HG03521 (cell line): ENCODE data around the gene PDLIM4.

Experiments
- ATAC-seq: cut with Tn5 transposase; IDR thresholded peaks from one replicate; pipeline ENCODE4 v1.9.1; 2021; ENCODE audit warnings: mild to moderate bottlenecking, moderate library complexity; ENCODE audit not compliant: unreplicated experiment

PDLIM4 gene

DNA sequence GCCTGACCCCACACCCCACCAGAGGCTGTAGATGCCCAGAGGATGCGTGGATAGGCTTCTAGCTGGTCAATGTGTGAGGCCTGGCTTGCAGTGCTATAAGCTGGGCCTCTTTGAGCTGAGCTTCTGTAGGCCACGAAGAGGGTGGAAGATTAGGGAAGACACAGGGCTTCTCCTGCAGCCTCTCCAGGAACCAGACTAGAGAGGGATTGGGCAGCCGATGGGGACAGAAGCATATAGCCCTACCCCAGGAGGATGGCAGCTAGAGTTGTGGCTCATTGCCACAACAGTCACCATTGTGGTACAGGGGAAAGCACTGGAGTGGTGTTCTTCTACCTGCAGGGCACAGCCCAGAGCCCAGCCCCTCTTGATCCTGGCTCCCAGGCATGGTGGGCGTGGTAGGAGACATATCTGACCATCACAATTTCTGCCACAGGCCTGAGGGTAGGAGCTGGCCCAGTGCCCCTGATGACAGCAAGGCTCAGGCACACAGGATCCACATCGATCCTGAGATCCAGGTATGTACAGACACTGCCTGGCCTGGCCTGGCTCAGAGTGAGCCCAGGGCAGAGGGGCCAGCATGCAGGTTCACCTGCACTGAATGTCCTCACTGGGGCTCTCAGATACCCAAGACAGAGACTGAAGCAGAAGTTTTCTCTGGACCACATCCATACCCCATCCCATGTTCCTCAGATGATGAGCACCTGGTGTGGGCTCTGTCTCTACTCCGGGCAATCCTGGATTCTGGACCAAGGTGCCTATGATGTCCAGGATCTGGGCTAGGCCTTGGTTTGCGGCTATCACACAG is 8.7 kb downstream of the PDLIM4 start:
- ATAC-seq, result no peak

DNA sequence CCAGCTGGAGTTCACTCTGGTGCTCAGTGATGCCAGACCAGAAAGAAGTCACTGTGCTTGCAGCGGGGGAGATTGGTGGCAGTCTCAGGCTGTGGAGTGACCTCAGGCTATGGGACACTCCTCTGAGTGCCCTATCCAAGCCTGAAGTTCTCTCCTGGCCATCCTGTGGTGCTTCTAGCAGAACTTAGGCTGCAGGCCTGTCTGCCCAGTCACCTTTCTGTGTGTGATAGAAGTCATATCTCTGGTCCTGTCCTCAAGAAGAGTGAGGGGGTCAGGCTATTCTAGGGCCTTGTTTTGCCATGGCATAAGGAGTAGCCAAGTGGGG is 9.3 kb downstream of the PDLIM4 start:
- no peak for ATAC-seq

DNA sequence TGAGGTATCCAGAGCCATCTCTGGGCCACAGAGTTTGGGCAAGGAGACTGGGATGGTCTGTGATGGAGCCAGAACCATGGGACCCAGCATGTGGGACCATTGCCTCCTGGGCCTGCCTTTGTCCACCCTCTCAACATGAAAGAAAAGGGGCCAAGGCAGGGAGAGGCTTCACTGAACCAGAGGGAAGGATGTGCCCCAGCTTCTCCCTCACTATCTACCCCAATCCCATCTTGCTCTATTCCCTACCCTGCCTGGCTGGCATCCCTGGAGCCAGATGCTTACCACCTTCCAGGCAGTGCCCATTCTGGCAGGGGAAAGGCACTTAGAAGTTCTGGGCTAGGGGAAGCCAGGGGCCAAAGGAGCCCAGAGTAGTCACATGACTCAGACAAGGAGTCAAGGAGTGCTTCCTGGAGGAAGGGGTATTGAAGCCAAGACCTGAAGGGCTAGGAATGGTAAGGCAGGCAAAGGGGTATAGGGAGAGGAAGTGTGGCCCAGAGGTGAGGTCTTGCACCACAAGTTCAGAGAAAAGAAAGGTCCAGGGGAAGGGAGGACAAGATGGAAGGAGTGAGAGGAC is 9.8 kb downstream of the PDLIM4 start:
- no peak for ATAC-seq

DNA sequence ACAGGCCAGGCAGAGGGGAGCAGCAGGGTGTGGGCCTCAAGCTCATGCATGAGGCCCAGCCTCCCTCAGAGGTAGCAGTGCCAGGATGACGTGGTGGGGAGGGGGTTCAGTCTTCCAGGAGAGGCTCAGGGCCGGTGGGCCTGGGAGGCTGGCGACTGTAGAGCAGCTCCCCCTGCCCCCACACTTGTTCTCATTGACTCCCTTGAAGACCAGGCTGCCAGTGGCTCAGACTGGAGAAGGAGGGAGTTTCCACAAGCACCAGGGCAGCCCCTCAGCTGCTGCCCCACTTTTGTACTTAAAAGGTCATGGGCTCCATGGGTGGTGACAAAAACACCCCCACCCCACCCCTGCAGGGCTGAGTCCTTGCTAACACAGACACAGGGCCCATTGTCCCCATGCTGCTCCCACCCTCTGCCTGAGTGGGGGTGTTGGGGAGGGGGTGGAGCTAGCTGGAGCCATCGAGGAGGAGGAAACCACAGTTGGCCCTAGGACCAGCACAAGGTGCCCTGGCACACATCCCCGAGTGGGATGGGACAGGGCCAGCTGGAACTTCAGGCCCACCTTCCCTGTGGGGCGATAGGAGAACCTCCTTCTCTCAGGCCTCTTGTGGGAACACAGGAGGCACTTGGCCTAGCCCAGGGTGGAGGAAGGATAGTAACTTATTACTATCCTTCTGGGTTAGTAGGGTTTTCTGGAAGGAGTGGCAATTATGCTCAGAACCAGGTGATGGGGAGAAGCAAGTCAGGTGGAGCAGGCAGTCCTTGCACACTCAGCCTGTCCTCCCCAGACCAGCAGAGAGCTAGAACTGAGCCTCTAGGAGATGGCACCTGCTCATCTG is 10.7 kb downstream of the PDLIM4 start:
- ATAC-seq, result no peak

DNA sequence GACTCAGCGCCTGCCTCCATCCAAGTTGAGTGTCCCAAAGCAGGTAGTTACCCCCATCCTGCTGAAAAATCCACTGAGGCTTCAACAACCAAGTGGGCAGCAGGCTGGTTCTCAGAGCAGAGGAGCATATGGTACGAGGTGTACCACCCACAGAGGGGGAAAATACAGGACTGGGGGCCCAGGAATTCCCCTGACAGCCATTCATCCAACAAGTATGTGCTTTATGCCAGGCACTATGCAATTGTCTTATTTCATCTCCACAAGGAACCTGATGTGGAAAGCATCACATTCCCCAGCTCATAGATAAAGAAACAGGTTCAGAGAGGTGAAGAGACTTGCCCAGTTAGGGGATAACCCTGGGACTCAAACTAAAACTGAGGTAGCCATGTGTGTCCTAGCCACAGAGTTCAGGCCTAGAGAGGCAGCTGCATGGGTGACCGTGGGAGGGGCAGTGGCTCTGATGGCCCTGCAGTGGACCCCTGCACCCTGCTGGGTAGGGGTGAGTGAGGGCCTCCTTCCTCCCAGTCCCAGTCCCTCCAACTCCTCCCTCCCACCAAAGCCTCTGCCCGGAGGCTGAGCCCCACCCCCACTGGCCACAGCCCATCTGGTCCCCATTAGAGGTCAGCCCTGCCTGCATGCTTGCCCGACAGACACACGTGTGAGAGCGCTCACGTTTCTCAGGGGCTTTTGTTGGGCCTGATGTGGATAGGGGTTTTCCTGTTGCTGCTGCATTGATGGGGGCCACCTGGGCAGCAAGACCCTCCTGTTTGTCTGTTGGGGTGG is 11.5 kb downstream of the PDLIM4 start:
- ATAC-seq, result peak; percentile 58

DNA sequence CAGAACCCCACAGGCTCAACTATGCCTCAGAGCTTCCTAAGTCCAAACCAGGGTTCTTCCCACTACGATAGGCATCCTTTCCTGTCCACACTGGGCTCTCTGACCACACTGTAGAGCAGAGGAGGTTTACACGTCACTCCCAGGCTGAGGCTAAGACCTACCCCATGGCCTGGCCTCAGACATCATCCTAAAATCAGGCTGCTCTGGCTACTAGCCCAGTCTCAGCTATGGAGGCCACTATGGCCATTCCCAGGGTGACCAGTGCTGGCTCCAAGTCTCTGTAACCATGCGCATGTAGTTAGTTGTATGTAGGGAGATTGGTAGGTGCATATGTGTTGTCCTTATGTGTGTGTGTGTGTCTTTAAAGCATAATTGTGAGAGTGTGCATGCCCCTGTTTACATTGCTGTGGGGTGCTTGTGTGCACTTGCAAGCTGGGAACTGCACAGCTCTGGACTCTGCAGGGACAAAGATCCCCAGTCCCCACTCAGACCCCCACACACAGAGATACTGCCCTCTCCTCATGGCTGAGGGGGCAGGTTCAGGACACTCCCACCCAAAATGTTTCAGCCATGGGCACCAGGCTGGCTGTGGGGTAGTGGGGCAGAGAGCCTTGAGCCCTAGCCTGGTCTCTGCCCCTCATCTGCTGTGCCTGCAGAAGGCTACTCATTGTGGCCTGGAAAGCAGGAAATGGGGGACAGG is 12.3 kb downstream of the PDLIM4 start:
- ATAC-seq, result no peak

DNA sequence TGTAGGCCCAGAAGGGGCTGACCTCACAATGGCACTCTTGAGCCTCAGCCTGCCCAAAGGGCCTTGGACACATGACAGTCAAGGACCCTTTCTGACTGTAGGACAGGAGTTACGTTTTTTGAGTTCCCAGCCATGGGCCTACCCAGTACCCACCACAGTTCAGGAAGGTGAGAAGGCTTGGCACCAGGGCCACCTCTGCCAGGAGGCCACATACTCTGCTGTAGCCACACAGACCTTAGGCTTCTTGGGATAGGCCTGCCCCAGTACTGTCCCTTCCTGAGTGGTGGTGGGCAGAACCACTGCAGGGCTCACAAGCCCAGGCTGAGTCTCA is 12.8 kb downstream of the PDLIM4 start:
- ATAC-seq, result no peak

DNA sequence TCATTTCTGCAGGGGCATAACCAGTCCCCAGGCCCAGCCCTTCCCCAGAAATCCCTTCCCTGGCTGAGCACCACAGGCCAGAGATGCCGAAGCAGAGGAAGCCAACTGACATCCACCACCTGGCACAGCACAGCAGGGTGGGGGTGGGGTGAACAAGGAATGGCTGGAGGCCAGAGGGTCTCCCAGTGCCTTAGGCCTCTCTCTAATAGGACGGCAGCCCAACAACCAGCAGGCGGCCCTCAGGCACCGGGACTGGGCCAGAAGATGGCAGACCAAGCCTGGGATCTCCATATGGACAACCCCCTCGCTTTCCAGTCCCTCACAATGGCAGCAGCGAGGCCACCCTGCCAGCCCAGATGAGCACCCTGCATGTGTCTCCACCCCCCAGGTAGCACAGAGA is 13.2 kb downstream of the PDLIM4 start:
- no peak for ATAC-seq

DNA sequence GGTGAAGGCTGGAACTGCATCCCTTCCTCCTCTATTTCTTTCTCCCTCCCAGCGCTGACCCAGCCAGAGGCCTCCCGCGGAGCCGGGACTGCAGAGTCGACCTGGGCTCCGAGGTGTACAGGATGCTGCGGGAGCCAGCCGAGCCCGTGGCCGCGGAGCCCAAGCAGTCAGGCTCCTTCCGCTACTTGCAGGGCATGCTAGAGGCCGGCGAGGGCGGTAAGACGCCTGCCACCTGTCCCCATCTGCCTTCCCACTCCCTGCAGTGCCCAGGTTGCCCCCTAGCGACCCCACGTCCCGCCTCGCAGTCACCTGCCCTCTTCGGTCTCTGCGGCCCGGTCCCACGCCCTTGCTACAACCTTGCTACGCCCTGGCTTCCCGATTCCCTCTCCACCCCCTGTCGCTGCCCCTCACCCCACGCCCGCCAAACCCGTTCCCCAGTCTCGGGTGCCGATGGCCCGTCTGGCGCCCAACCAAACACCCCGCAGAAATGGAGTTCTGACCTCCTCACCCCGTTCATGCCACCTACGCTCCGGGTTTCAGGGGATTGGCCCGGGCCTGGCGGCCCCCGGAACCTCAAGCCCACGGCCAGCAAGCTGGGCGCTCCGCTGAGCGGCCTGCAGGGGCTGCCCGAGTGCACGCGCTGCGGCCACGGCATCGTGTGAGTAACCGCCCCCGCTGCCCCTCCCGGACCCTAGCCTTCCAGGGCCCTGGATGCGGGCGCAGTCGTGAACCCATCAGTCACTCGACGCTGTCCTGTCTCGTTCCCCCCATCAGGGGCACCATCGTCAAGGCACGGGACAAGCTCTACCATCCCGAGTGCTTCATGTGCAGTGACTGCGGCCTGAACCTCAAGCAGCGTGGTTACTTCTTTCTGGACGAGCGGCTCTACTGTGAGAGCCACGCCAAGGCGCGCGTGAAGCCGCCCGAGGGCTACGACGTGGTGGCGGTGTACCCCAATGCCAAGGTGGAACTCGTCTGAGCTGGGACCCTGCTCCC is 14.1 kb downstream of the PDLIM4 start:
- ATAC-seq, result no peak

DNA sequence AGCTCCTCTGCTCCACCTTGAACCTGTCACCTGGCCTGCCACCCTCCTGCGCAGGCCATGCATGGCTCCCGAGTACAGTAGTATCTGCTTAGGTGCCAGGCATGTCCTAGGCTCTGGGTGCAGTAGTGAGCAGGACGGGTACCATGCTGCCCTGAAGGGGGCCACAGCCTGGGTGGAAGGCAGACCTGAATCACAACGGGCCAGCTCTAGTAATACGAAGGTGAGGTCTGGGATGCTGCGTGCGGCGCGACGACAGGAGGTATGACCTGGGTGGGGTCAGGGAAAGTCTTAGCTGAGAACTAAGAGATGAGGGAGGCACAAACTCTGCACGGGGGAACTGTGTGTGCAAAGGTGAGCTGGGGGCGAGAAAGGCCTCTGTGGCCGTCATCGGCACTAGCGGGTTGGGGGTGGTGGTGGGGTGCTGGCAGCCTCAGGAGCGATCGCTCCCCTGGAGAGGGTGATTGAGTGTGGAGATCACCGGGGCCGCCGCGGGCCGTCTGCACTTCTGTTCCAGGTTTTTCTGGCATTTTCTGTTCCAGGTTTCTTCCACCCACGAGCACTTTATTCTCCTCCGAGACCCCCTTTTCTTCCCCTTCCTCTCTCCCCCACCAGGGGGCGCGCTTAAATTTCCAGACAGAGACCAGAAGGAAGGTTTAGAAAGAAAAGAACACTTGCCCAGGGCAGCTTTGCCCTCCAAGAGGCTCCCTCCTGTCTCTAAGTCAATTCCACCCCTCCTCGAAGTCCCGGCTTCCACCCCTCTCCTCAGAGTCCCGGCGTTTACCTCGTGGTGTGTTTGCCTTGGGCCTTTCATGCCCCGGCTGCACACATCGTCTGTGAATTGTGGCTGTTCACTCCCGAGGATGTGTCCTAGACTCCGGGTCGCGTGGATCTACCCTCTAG is 15.1 kb downstream of the PDLIM4 start:
- no peak for ATAC-seq

DNA sequence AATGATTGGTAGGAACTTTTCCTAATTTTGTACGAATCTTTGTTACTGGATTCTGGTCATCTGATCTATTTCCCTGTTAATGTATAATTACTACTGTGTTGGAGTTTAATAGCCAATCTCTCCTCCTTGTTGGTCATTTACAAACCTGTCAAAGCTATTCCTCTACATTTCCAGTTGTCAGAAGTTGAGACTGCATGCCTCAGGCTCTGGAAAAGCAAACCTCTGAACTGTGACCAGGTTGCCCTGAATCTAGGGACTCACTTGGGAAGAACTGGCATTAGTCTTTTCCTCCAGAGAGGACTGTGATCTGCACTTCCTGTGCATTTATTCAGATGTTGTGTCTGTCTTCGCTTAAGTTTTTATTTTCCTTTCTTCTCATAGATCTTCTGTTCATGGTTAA is 16.1 kb downstream of the PDLIM4 start:
- ATAC-seq, result no peak

DNA sequence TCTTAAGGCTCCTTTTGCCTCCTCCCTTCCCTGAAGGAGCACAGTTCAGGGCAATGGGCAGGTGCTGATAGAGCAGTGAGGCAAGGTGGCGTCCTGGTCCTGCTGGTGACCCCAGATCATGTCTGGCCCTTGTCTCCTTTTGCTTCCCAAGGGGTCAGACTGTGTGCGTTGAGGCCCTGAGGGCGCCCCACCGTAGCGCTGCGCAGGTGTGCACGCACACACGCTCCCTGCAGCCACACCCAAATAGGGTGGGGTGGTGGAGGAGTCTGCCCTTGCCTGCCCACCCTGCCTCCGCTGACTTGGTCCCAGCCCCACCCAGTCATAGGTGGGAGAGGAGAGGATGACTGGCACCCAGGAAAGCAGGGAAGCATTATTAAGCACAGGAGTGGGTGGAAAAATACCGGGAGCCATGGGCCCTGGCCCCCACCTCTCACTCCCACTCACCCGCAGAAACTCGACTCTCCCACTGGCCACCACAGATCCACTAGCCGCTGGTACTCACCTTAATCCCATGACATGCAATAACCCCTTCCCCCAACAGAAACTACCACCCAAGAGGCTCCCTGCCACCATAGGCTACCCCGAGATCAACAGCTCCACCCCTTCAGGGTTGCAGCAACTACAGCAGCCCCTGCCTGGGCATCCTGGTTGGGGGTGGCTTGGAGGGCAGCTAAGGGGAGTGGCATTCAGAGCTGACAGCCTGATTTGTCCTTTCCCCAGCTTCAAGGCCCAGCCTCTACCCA is 16.7 kb downstream of the PDLIM4 start:
- no peak for ATAC-seq

DNA sequence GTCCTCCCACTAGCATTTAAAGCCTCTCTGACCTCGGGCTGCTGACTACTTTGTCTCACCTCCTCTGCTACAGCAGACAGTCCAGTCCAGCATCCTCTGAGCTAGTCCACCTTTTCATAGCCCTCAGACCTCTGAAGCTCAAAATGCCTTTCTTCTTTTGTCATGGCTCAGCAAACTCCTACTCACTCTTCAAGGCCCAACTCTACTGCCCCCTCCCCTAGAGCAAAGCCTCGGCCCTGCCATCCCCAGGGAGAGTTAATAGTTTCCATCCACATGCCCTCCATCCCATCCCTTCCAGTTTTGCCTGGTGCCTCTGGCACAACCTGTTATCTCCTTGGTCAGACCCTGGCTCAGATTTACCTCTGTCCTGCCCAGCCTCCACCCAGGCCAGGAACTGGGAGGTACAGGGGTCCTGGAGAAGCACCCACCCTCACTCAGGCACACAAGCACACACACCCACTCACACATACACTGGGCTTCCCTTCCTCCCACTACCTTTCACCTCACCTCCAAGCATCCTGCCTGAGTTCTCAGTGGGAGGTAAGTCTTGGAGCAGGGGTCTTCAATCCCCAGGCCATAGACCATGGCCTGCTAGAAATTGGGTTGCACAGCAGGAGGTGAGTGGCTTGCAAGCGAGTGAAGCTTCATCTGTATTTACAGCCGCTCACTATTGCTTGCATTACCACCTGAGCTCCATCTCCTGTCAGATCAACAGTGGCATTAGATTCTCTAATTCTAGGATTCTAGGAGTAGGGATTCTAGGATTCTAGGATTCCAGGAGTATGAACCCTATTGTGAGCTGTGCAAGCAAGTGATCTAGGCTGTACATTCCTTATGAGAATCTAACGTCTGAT is 18.1 kb downstream of the PDLIM4 start:
- ATAC-seq, result no peak

DNA sequence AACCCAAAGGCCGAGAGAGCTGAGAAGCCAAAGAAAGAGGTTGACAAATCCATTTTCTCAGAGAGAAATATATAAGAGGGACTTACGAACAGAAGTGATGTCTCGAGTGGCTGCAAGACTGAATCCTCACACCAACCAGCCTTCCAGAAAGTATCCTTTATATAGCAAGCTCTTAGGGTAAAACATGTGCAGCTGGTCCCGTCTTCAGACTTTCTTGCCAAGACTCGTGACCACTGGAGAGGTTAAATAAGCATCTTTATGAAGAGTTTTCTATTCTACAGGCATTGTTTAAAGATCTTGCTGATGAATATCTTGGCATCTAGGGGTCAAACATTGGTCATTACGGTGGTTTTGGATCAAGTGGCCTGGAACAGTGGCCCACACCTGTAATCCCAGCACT is 19.8 kb downstream of the PDLIM4 start:
- no peak for ATAC-seq

DNA sequence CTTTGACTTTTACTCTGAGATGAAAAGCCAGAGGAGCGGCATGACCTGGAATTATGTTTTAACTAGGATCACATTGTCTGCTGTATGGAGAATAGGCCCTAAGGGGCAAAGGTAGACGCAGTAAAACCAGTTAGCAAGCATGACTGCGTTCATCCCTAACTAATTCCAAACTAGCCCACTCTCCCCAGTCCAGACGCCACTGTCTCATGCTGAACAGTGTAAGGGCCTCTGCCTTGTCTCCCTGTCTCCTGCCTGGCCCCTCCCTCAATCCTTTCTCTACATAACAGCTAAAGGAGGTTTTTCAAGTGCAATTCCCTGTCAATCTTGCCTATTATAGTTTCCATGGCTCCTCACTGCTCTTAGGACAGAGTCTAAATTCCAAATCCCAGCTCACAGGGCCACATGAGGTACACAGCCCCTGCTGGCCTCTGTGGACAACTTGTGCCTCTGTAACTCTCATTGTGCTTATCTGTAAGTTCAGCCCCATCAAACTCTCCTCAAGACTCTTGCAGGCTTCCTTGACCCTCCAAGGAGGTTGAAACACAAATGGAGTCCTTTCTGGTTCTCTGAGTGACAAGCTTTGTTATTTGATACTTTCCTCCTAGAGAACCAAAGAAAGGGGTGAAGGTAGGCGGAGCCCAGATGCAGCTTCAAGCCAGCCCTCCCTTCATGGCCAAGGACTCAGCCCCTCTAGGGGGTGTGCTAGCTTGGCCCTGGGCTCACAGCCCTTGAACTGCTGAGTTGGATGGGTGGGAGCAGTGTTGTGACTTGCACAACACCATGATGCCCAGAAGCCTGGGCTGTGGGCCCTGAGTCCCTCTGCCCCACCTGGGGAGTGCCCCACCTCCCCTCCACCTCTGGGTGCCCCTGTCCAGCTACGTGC is 20.7 kb downstream of the PDLIM4 start:
- no peak for ATAC-seq

DNA sequence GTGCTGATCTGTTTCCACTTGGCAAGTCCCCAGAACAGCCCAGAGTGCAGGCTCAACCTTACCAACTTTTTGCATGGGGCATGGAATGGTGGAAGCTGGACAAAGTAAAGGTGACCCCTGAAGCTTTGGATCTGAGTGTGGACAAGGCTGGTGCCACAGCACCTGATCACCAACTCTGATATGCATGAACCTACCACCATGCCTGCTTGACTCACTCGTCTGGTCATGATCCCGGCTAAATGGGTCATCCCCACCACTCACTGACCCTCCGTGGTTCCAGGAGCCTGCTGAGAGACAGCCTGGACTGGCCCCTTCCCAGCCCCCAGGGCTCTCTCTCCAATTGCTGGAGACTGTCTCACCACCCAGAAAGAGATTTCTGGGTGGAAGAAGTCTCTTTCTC is 22.3 kb downstream of the PDLIM4 start:
- ATAC-seq, result no peak
